Motor neuron (in vitro differentiated cells): ENCODE measurements around the gene MAGI2. TPM values are rescaled to one million over a fixed set of nuclear protein-coding genes. Genes with fewer than 3 reads are reported as not detected.

ENCODE experiments used
- ATAC-seq, 8 experiments: fragments of 200-7000 bp; cut with Tn5 transposase; replicated peaks in 6 of 8; 2 replicates each; pipeline ENCODE4 v1.8.0; 2021; ENCODE audit warnings: mild to moderate bottlenecking in 8 of 8, moderate library complexity in 8 of 8
- H3K27ac ChIP-seq, 2 donors: fragments of 250-450 bp; sonication (Bioruptor Pico); 2 replicates each; pipeline ENCODE4 v1.9.0; 2021; ENCODE audit warnings: antibody characterized with exemption in 2 of 2, mild to moderate bottlenecking in 2 of 2, moderate library complexity in 1 of 2
- H3K4me1 ChIP-seq, 2 donors: fragments of 250-450 bp; sonication (Bioruptor Pico); replicated peaks in 1 of 2; 2 replicates each; pipeline ENCODE4 v1.6.1; 2021; ENCODE audit warnings: antibody characterized with exemption in 2 of 2, mild to moderate bottlenecking in 2 of 2, moderate library complexity in 1 of 2
- H3K4me3 ChIP-seq, 5 donors: fragments of 250-450 bp; sonication (Bioruptor Pico); 2 replicates each; pipeline ENCODE4 v1.9.0; 2021; ENCODE audit warnings: antibody characterized with exemption in 5 of 5, mild to moderate bottlenecking in 5 of 5, moderate library complexity in 4 of 5
- WGBS, 10 experiments: fragments of 450-650 bp; shearing (Covaris generic); methylation state at CpG; one replicate each; pipeline ENCODE4 v1.0.0; 2022; 5-methylcytosine and 5-hydroxymethylcytosine counted together
- in situ Hi-C, 9 experiments: fragments of 400-800 bp; cut with MboI; loops; one replicate each; pipeline ENCODE4 v1.15.0; 2021; ENCODE audit warnings: low sequenced_read_pairs in 9 of 9, low pct_unique_long_range_greater_than_20kb in 2 of 9; ENCODE audit not compliant: unreplicated experiment in 9 of 9
- total RNA-seq, 8 experiments: library from RNA; unstranded; fragments of 300-600 nt; gene quantifications; 2 replicates each; pipeline versions ENCODE4 v1.2.3 to v1.2.4, GENCODE V29; 2022

MAGI2 gene
- total RNA-seq, 8 experiments from 2014 or later: 8.8 to 81.9 (median 28.2) TPM

- peak in 3 of 8 experiments; percentile 22 to 85 (median 84) for ATAC-seq
- 24 to 97% (median 60%) methylated on average over 1 to 4 of the region's 4 CpGs; no CpG with 5 or more reads in 1 of the 10 experiments for WGBS, 10 experiments
- H3K4me1 ChIP-seq: no peaks in the 10 kb centered on the region
- in situ Hi-C loops: loop anchor here in 1 of 9 experiments (25.0 kb wide), 1 partner anchor 513 kb away; no protein-coding TSS in a partner anchor
- no peak overlapping the region for H3K27ac ChIP-seq
- H3K4me3 ChIP-seq: no peak overlapping the region
Observed at GRCh38 chr7:78399033-78399769, 1054.3 kb downstream of the MAGI2 start.

- Histone ChIP-seq H3K4me1 (no peaks in the 10 kb centered on the region), H3K4me3 (no peak overlapping the region), H3K27ac (no peak overlapping the region)
- 28 to 86% (median 70%) methylated on average over 1 to 2 of the region's 2 CpGs; no CpG with 5 or more reads in 1 of the 10 experiments for WGBS, 10 experiments
- in situ Hi-C loops: loop anchor here in 1 of 9 experiments (25.0 kb wide), 1 partner anchor 514 kb away; no protein-coding TSS in a partner anchor
- peak in 2 of 8 experiments; percentile 44 to 65 for ATAC-seq
Observed at GRCh38 chr7:78398576-78398975, 1054.9 kb downstream of the MAGI2 start.

- 43 to 93% (median 76%) methylated on average over 1 to 5 of the region's 5 CpGs; no CpG with 5 or more reads in 1 of the 10 experiments for WGBS, 10 experiments
- no peaks in the 10 kb centered on the region for H3K4me1 ChIP-seq
- no peak for ATAC-seq
- no peak overlapping the region for H3K27ac ChIP-seq
- H3K4me3 ChIP-seq: no peak overlapping the region
- in situ Hi-C loops: loop anchor here in 1 of 9 experiments (25.0 kb wide), 1 partner anchor 514 kb away; no protein-coding TSS in a partner anchor
Observed at GRCh38 chr7:78398081-78398480, 1055.4 kb downstream of the MAGI2 start.

GRCh38 chr7:78396210-78396609, 1057.3 kb downstream of the MAGI2 start:
- Histone ChIP-seq H3K4me1 (no peaks in the 10 kb centered on the region), H3K4me3 (no peak overlapping the region), H3K27ac (no peak overlapping the region)
- in situ Hi-C loops: loop anchor here in 1 of 9 experiments (25.0 kb wide), 1 partner anchor 516 kb away; no protein-coding TSS in a partner anchor
- ATAC-seq: no peak
- 49 to 88% (median 74%) methylated on average over 2 to 3 of the region's 3 CpGs; no CpG with 5 or more reads in 1 of the 10 experiments for WGBS, 10 experiments

- no peaks in the 10 kb centered on the region for H3K4me1 ChIP-seq
- WGBS, 10 experiments: 46 to 100% (median 94%) methylated on average over 1 to 2 of the region's 2 CpGs
- no peak overlapping the region for H3K4me3 ChIP-seq
- ATAC-seq: peak in 2 of 8 experiments; percentile 10 to 16
- no peak overlapping the region for H3K27ac ChIP-seq
- in situ Hi-C loops: loop anchor here in 1 of 9 experiments (25.0 kb wide), 1 partner anchor 517 kb away; no protein-coding TSS in a partner anchor
Observed at GRCh38 chr7:78395298-78396036, 1058.0 kb downstream of the MAGI2 start.

GRCh38 chr7:78389022-78389421, 1064.4 kb downstream of the MAGI2 start:
- Histone ChIP-seq H3K4me1 (no peaks in the 10 kb centered on the region), H3K27ac (no peak overlapping the region), H3K4me3 (no peak overlapping the region)
- no peak for ATAC-seq
- in situ Hi-C loops: loop anchor here in 1 of 9 experiments (25.0 kb wide), 1 partner anchor 523 kb away; no protein-coding TSS in a partner anchor
- 31 to 82% (median 54%) methylated on average over 1 to 4 of the region's 4 CpGs for WGBS, 10 experiments

GRCh38 chr7:78386520-78386919, 1066.9 kb downstream of the MAGI2 start:
- ATAC-seq: no peak
- in situ Hi-C loops: loop anchor here in 1 of 9 experiments (25.0 kb wide), 1 partner anchor 526 kb away; no protein-coding TSS in a partner anchor
- H3K27ac ChIP-seq: no peak overlapping the region
- no peak overlapping the region for H3K4me3 ChIP-seq
- no peaks in the 10 kb centered on the region for H3K4me1 ChIP-seq
- 53 to 100% (median 87%) methylated on average over 1 to 2 of the region's 2 CpGs; no CpG with 5 or more reads in 3 of the 10 experiments for WGBS, 10 experiments

- no peak overlapping the region for H3K27ac ChIP-seq
Observed at GRCh38 chr7:78383096-78383880, 1070.2 kb downstream of the MAGI2 start.

GRCh38 chr7:78379148-78379547, 1074.3 kb downstream of the MAGI2 start:
- Histone ChIP-seq H3K4me1 (no peaks in the 10 kb centered on the region), H3K27ac (no peak overlapping the region), H3K4me3 (no peak overlapping the region)
- in situ Hi-C loops: loop anchor here in 1 of 9 experiments (25.0 kb wide), 1 partner anchor 533 kb away; no protein-coding TSS in a partner anchor
- peak in 1 of 8 experiments; percentile 31 for ATAC-seq
- WGBS, 10 experiments: 46 to 100% (median 94%) methylated on average over 1 of the region's 1 CpG

More at GRCh38 chr7:78383096-78383880, 1070.2 kb downstream of the MAGI2 start:
- no peaks in the 10 kb centered on the region for H3K4me1 ChIP-seq
- 33 to 100% (median 78%) methylated on average over 2 to 4 of the region's 4 CpGs for WGBS, 10 experiments
- ATAC-seq: peak in 1 of 8 experiments; percentile 57
- in situ Hi-C loops: loop anchor here in 1 of 9 experiments (25.0 kb wide), 1 partner anchor 529 kb away; no protein-coding TSS in a partner anchor
- H3K4me3 ChIP-seq: no peak overlapping the region

- H3K4me3 ChIP-seq: no peak overlapping the region
- in situ Hi-C loops: loop anchor here in 1 of 9 experiments (25.0 kb wide), 1 partner anchor 535 kb away; no protein-coding TSS in a partner anchor
- WGBS, 10 experiments: 83 to 100% (median 96%) methylated on average over 1 of the region's 1 CpG
Observed at GRCh38 chr7:78377532-78377931, 1075.9 kb downstream of the MAGI2 start.

GRCh38 chr7:78370936-78371335, 1082.5 kb downstream of the MAGI2 start:
- in situ Hi-C loops: no loop called here

More at GRCh38 chr7:78377532-78377931, 1075.9 kb downstream of the MAGI2 start:
- H3K27ac ChIP-seq: no peak overlapping the region
- H3K4me1 ChIP-seq: no peaks in the 10 kb centered on the region
- ATAC-seq: no peak

GRCh38 chr7:78368771-78369170, 1084.7 kb downstream of the MAGI2 start:
- in situ Hi-C loops: no loop called here
- WGBS, 10 experiments: 17 to 89% (median 46%) methylated on average over 1 to 2 of the region's 2 CpGs; no CpG with 5 or more reads in 1 of the 10 experiments

More at GRCh38 chr7:78370936-78371335, 1082.5 kb downstream of the MAGI2 start:
- Histone ChIP-seq H3K4me1 (no peaks in the 10 kb centered on the region), H3K27ac (no peak overlapping the region), H3K4me3 (no peak overlapping the region)
- no peak for ATAC-seq

More at GRCh38 chr7:78368771-78369170, 1084.7 kb downstream of the MAGI2 start:
- H3K4me3 ChIP-seq: no peak overlapping the region
- H3K27ac ChIP-seq: no peak overlapping the region
- H3K4me1 ChIP-seq: no peaks in the 10 kb centered on the region
- ATAC-seq: no peak
